Activated T-cell treated with anti-CD3 and anti-CD28 coated beads for 1 hour (primary cell): ENCODE data around the gene RNF213.
"Not testable (repeated sequence)": the region's sequence is repeated elsewhere in the genome, so short reads cannot be mapped to it uniquely, and the experiment has no call there.

Source experiments
- DNase-seq: peaks from one replicate; pipeline ENCODE4 v3.0.0-alpha.2; 2020; ENCODE audit warnings: low read depth

Gene RNF213

GRCh38 chr17:80394629-80395216 is 134.1 kb downstream of the RNF213 start:
- DNase-seq = no peak

GRCh38 chr17:80395402-80396151 is 134.9 kb downstream of the RNF213 start:
- DNase-seq = no peak

DNA sequence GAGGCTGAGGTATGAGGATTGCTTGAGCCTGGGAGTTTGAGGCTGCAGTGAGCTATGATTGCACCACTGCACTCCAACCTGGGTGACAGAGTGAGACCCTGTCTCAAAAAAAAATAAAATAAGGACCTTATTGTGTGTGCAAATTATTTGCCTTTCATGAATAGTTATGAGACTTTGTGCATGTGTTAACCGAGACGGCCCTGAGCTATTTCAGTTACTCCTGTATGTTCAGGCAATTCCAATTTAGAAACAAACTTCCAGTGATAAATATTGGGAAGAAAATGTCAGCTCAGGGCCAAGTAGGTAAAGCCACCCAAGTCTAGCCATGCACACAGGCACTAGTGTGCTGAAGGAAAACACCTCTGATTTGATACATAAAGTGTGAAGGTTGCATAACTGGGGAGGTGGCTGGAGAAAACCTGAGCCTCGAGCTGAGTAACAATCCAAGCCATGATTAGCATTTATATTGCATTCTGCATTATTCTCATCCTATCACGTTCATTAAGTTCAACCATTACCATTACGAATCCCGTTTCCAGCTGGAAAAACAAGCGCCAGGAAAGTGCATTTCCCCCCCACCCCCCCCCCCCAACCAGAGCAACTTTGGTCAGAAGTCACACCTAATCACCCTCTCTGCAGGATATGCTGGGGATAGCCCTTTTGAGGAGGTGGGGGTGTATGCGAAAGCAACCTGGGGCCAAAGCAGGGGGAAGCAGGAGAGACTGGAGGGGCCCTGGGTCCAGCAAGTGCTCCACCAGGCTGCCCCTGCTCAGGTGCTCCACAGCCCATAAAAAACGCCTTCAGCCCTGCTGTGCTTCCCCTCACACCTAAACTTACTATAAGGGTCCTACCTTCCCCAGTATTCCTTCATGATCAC is 135.7 kb downstream of the RNF213 start:
- no peak for DNase-seq

GRCh38 chr17:80397034-80397387 is 136.4 kb downstream of the RNF213 start:
- no peak for DNase-seq

DNA sequence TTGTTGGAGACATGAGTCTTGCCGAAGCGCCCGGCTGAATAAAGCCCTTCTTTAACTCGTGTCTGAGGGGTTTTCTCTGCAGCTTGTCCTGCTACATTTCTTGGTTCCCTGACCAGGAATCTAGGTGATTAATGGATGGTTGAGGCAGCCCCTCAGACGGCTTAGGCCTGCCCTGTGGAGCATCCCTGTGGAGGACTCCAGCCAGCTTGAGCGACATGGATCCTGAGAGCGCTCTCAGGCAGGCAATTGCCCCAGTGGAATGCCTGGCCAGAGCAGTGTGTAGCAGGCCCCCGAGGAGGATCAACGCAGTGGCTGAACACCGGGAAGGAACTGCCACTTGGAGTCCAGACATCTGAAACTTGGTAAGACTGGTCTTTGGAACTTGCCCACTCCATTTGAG is 137.0 kb downstream of the RNF213 start:
- DNase-seq = no peak

DNA sequence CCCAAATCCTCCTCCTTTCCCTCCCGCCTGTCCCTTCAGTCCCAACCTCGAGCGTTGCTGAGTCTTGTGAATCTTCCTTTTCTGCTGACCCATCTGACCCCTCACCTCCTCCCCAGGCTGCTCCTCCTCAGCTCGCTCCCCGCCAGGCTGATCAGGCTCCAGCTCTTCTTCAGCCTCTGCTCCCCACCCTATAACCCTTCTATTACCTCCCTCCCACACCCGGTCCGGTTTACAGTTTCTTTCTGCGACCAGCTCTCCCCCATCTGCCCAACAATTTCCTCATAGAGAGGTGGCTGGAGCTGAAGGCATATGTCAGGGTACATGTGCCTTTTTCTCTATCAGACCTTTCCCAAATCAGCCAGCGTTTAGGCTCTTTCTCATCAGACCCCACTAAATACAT is 140.4 kb downstream of the RNF213 start:
- not testable (repeated sequence) for DNase-seq

DNA sequence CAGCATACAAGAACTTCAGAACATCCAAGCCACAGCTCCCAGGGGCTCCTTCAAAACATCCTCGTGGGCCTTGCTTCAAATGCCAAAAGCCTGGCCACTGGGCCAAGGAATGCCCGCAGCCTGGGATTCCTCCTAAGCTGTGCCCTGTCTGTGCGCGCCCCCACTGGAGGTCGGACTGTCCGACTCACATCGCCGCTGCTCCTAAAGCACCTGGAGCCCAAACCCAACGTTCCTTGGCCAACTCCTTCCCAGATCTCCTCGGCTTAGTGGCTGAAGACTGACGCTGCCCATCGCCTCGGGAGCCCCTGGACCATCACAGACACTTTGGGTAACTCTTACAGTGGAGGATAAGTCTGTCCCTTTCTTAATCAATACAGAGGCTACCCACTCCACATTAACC is 141.4 kb downstream of the RNF213 start:
- not testable (repeated sequence) for DNase-seq

- no peak for DNase-seq
These were observed 142.3 kb downstream of the RNF213 start for GRCh38 chr17:80402959-80403358.

GRCh38 chr17:80406146-80406545 is 145.5 kb downstream of the RNF213 start:
- no peak for DNase-seq

DNA sequence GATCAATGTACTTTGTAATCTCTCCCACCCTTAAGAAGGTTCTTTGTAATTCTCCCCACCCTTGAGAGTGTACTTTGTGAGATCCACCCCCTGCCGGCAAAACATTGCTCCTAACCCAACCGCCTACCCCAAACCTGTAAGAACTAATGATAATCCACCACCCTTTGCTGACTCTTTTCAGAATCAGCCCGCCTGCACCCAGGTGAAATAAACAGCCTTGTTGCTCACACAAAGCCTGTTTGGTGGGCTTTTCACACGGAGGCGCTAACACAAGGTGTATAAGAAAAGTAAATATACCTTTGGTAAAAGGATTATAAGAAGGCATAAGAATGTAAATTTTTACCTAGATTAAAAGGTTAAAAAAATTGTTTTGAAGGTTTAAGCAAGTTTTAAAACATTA is 147.3 kb downstream of the RNF213 start:
- DNase-seq = not testable (repeated sequence)

GRCh38 chr17:80408872-80409271 is 148.2 kb downstream of the RNF213 start:
- DNase-seq = no peak

- DNase-seq = no peak
These were observed 149.0 kb downstream of the RNF213 start for GRCh38 chr17:80409626-80410025.

DNA sequence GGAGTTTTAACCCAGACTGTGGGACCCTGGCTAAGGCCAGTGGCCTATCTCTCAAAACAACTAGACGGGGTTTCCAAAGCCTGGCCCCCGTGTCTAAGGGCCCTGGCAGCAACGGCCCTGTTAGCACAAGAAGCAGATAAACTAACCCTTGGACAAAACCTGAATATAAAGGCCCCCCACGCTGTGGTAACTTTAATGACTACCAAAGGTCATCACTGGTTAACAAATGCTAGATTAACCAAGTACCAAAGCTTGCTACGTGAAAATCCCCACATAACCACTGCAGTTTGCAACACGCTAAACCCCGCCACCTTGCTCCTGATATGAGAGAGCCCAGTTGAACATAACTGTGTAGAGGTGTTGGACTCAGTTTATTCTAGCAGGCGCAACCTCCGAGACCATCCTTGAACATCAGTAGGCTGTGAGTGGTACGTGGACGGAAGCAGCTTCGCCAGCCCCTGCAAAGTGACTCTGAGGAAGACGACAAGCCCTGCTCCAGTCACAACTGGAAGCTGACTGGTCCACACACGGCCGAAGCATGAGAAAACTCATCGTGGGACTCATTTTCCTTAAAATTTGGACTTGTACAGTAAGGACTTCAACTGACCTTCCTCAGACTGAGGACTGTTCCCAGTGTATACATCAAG is 149.9 kb downstream of the RNF213 start:
- DNase-seq = not testable (repeated sequence)

DNA sequence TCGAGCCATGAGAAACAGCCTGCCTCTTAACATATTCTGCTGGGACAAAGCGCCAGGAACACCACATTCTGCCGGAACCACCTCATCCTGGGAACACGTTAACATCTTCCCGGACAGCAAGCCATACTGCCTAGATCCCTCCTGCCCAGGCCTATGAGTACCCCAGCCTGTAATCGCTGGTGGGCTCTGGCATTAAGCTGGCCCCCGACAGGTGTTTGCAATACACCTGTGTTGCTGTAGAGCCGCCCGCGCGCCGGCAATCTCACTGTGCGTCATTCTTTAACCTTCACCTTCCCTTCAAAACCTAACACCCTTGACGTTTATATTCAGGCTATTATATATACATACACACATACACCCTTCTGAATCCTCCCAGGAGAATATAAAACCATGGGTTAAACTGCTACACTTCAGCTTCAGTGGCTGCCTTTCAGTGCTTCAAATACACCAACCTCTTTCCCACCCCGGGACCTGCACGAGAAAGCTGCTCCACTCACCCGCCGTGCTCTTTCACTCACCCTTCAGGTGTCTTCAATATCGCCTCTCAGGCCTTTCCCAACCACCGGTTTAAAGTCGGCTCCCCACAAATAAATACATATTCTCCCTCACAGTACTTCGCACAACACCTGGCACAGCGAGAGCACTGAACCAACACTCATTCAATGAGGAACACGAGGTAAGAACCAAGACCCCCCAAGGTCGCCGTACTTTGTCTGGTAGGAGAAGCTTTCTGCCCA is 153.3 kb downstream of the RNF213 start:
- no peak for DNase-seq

- DNase-seq = no peak
These were observed 153.8 kb downstream of the RNF213 start for GRCh38 chr17:80414508-80414802.

DNA sequence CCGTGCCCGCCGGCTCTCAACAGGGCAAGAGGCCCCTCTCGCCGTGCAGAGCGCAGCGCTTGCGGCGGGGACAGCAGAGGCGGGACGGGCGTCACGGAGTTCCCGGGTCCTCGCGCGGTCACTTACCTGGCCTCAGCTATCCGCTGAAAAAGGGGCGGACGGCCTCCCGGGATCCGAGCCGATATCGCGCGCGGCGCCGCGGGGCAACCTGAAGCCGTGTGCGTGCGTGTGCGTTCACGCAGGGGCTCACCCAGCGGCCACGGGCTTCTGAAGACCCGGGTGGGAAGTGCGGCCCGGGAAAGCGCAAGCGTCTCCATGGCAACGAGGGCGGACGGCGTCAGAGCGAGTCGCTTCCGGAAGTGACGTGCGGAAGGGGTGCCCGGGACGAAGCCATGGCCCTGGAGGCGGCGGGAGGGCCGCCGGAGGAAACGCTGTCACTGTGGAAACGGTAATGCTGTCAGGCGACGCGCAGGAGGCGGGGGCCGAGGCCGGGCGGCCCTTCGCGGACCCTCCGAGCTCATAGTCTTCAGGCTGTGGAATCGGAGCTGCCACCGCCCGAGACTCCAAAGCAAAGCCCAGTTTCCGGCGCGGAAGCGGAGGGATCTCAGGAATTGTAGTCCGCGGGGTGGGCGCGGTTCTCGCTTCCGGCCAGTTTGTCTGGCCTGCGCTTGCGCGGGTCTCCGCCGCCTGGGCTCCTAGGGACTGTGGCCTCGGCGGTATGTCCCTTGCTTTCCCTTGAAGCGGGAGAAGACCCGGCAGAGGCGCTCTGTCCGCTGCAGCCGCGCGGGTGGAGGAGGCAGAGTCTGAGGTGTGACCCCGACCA is 154.4 kb downstream of the RNF213 start, which contains the start of gene ENDOV:
TSS of gene ENDOV (plus strand) at position 365 of the 823 bp plus-strand sequence. CDS start at position 393, 28 bp downstream.
- peak; percentile 92 for DNase-seq

GRCh38 chr17:80415626-80416137 is 155.0 kb downstream of the RNF213 start:
- DNase-seq = no peak

DNA sequence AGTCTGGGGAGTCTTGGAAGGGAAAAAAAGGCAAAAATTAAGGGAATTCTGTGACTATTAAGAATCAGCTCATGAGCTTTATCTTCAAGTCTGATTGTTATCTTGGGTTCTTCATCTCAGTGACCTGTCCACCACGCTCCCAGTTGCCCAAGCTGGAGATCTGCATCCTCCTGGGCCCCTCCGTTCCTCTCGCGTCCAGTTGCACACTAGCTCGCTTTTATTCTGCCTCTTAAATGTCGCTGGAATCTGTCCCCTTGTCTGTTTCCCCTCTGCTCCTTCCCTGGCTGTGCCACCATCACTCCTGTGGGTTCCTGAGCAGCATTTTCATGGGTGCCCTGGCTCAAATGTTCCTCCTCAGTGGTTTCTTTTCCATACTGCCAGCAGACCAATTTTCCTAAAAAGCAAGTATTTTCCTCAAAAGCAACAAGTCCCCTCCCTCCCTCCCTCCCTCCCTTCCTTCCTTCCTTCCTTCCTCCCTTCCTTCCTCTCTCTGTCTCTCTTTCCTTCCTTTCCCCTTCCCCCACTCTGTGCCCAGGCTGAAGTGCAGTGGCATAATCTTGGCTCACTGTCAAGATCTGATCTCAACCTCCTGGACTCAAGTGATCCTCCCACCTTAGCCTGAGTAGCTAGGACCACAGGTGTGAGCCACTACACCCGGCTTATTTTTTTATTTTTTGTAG is 155.7 kb downstream of the RNF213 start:
- no peak for DNase-seq

- DNase-seq = no peak
These were observed 156.3 kb downstream of the RNF213 start for GRCh38 chr17:80416940-80417293.

DNA sequence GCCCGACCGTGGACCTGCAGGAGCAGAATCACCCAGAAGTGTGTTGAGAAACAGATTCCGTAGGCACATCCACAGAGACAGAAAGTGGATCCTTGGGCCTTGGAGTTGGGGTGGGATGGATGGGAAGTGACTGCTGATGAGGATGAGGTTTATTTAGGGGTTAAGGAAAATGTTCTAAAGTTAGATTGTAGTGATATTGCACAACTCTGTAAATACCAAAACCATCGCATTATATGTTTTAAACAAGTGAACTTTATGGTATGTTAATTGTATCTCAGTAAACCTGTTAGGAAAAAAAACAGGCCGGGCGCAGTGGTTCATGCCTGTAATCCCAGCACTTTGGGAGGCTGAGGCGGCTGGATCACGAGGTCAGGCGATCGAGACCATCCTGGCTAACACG is 157.9 kb downstream of the RNF213 start:
- DNase-seq = no peak
